ENCODE measurements around the gene HNRNPA2B1. TPM values are rescaled to one million over a fixed set of nuclear protein-coding genes. Genes with fewer than 3 reads are reported as not detected.

HNRNPA2B1 gene
- total and polyA plus RNA-seq, 8 donors = 84.7 to 464 (median 165) TPM

- Histone ChIP-seq H3K9me3 (no peaks in the 10 kb centered on the region), H3K36me3 (no peaks in the 10 kb centered on the region), H3K4me3 (no peak overlapping the region), H3K27ac (no peak overlapping the region), H3K4me1 (no peaks in the 10 kb centered on the region), H3K27me3 (no peaks in the 10 kb centered on the region)
- intact Hi-C loops (cut with DNase I) = no loop called here
- ATAC-seq (no peak), FAIRE-seq (no peak), DNase-seq (no peak)
- WGBS, 2 donors = 87 to 94% methylated on average over 13 of the region's 13 CpGs
- TF ChIP-seq CTCF (IDR thresholded peaks at IDR 0.05) = no peak
These were observed 56.1 kb downstream of the HNRNPA2B1 start for GRCh38 chr7:26144184-26145080.

- WGBS, 2 donors = 53 to 57% methylated on average over 5 of the region's 5 CpGs
- Histone ChIP-seq H3K27ac (no peak overlapping the region), H3K4me3 (no peak overlapping the region), H3K4me1 (no peaks in the 10 kb centered on the region), H3K36me3 (no peaks in the 10 kb centered on the region), H3K27me3 (no peaks in the 10 kb centered on the region), H3K9me3 (no peaks in the 10 kb centered on the region)
- DNase-seq (no peak), FAIRE-seq (no peak), ATAC-seq (no peak)
- no peak for TF ChIP-seq CTCF (IDR thresholded peaks at IDR 0.05)
- intact Hi-C loops (cut with DNase I) = no loop called here
These were observed 57.1 kb downstream of the HNRNPA2B1 start for GRCh38 chr7:26143298-26144048.

- Histone ChIP-seq H3K4me1 (no peaks in the 10 kb centered on the region), H3K4me3 (no peak overlapping the region), H3K36me3 (no peaks in the 10 kb centered on the region), H3K27ac (no peak overlapping the region), H3K27me3 (no peaks in the 10 kb centered on the region), H3K9me3 (no peaks in the 10 kb centered on the region)
- ATAC-seq (no peak), FAIRE-seq (no peak), DNase-seq (no peak)
- WGBS, 2 donors = 96 to 100% methylated on average over 2 of the region's 2 CpGs
- no peak for TF ChIP-seq CTCF (IDR thresholded peaks at IDR 0.05)
- intact Hi-C loops (cut with DNase I) = no loop called here
These were observed 59.5 kb downstream of the HNRNPA2B1 start for GRCh38 chr7:26141077-26141476.

- Histone ChIP-seq H3K4me3 (no peak overlapping the region), H3K27me3 (no peaks in the 10 kb centered on the region), H3K27ac (no peak overlapping the region), H3K9me3 (no peaks in the 10 kb centered on the region), H3K36me3 (no peaks in the 10 kb centered on the region), H3K4me1 (no peaks in the 10 kb centered on the region)
- 95 to 100% methylated on average over 1 of the region's 1 CpG for WGBS, 2 donors
- TF ChIP-seq CTCF (IDR thresholded peaks at IDR 0.05) = no peak
- intact Hi-C loops (cut with DNase I) = no loop called here
- FAIRE-seq = no peak
- no peak for DNase-seq
- ATAC-seq = no peak
These were observed 60.2 kb downstream of the HNRNPA2B1 start for GRCh38 chr7:26140380-26140779.

Other genes starting within 250 kb of the HNRNPA2B1 start
- gene NFE2L3, start 48.5 kb downstream of the HNRNPA2B1 start, total RNA-seq = 10 to 100 TPM in 1 of 6 donors, 1 to 10 TPM in 5; 1.2 to 10.3 (median 2.6) TPM
- 1 to 10 TPM; 1.7 to 2.1 TPM for gene NFE2L3, start 48.5 kb downstream of the HNRNPA2B1 start, polyA plus RNA-seq
- 10 to 100 TPM; 22.0 to 55.5 (median 32.9) TPM for gene CBX3, start 999 bp upstream of the HNRNPA2B1 start, total RNA-seq
- gene CBX3, start 999 bp upstream of the HNRNPA2B1 start, polyA plus RNA-seq = 10 to 100 TPM; 32.9 to 60.7 TPM
- gene SNX10, start 91.1 kb upstream of the HNRNPA2B1 start, total RNA-seq = 10 to 100 TPM in 2 of 6 donors, 1 to 10 TPM in 4; 2.9 to 23.5 (median 6.0) TPM
- gene SNX10, start 91.1 kb upstream of the HNRNPA2B1 start, polyA plus RNA-seq = 1 to 10 TPM; 5.0 to 8.0 TPM

Data from pancreas (tissue), 10 donors.